AG09319 (cell line): ENCODE data around the gene GGACT.

Source experiments
- DNase-seq: peaks from one replicate; pipeline ENCODE4 v3.0.0-alpha.2; 2010; ENCODE audit warnings: low read depth; ENCODE audit errors: extremely low read depth
- TF ChIP-seq, protein P1 (sequence below): IDR thresholded peaks from 2 replicates; pipeline ENCODE4 v1.5.1; 2011; ENCODE audit warnings: low read depth, mild to moderate bottlenecking, inconsistent platforms, low read length, moderate library complexity

GGACT gene

DNA sequence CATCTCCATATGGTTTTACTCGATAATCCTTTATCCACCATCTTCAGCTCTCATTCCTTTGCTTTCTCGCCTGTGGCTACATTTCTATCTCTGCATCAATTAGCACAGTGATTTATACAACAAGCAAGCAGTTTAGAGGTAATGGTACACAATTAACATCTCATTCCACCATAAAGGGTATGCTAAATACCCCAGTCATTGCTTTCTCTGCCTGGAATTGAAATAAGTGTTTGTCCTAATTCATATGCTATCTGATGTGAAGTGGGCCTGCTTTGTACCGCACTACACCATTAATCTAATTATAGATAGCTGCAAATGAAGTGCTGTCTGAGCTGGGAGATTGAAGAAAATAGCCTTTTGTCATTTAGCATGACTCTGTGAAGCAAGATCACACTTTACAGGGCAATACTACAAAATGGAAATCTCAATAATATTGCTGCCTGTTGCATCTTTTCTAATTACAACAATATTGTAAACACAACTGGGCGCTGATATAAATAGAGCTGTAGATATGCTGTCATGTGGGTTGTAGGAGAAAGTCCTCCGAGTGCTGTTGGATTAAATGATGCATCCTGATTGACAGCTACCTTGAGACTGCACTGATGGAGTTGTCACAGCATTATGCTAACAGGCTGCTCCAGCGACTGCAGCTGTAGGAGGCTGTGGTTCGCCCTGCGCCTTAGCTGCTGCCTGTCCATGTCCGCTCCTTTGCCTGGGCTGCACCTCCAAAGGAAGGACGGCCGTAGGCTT lies 78.2 kb downstream of the GGACT start:
- TF ChIP-seq, protein P1, sequence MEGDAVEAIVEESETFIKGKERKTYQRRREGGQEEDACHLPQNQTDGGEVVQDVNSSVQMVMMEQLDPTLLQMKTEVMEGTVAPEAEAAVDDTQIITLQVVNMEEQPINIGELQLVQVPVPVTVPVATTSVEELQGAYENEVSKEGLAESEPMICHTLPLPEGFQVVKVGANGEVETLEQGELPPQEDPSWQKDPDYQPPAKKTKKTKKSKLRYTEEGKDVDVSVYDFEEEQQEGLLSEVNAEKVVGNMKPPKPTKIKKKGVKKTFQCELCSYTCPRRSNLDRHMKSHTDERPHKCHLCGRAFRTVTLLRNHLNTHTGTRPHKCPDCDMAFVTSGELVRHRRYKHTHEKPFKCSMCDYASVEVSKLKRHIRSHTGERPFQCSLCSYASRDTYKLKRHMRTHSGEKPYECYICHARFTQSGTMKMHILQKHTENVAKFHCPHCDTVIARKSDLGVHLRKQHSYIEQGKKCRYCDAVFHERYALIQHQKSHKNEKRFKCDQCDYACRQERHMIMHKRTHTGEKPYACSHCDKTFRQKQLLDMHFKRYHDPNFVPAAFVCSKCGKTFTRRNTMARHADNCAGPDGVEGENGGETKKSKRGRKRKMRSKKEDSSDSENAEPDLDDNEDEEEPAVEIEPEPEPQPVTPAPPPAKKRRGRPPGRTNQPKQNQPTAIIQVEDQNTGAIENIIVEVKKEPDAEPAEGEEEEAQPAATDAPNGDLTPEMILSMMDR = no peak
- no peak for DNase-seq

DNA sequence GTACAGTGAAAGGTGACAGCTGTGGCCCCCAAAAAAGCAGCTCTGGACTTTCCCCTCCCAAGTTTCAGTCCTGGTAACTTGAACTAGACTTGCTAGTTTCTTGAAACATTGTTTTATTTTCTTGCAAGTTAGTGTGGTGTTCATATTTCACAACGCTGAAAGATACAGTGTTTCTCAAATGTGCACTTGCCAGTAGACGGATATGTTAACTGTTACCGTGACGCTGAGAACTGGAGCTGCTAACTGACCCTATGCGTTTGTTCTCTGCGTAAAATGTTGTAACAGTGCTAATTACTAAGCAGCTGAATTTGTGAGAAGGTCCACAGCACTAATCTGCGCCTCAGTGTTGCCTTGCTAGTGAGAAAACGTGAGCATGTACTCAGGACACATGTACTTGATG lies 79.6 kb downstream of the GGACT start:
- TF ChIP-seq, protein P1 = no peak
- no peak for DNase-seq

- TF ChIP-seq, protein P1 = no peak
- no peak for DNase-seq
These were observed 80.1 kb downstream of the GGACT start for GRCh38 chr13:100508455-100508854.

DNA sequence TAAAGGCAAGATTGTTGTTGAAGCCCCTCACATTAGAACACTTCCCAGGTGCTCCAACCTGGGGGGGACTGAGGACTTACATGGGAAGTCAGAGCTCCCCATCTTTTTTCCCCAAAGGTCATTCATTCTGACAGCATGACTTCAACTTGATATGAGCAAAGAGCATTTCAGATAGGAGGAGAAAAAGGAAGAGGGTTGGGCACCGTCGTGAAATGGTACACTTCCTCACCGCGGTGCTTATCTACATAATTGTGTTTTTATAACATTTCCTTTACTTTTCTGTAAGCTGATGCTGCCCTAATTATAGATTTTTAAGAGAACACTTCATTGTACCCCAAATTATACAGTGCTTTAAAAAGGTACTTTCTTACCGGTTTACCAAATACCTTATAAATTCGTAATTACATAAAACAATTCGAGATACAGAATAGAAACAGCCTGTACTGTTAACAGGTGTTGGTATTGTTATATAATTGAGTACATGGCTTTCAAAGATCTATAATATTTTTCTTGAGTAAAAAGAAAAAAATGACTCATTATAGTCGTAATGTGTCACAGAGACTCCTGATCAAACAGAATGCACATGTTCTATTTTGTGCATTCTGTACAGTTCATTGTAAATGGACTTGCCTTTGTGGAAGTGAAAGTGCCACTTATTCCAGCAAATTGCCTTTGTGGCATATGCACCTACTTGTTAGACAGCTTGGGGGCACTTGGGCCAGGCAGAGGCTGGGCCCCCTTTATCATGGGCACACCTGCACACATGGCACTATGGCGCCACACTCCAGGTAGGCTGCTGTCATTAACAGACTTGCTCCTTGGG lies 81.8 kb downstream of the GGACT start:
- no peak for DNase-seq
- TF ChIP-seq, protein P1 = no peak

DNA sequence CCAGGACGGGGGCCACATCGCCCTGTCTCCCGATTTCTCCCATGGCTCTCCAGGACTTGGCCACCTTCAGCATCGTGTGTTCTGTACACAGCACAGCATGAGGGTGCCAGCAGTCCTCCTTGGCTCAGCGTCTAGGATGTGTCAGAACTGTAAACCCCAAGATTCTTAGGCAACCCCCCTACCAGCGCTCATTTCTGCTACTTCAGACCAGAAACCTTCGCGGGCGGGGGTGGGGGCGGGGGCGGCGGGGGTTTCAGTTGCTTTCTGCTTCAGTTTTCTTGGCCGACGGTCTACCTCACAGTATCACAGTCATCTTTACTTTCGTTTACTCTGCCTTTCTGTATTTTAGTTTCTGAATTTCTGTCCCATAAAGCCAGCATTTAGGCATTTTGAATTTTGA lies 82.4 kb downstream of the GGACT start:
- TF ChIP-seq, protein P1 = no peak
- DNase-seq = no peak

GRCh38 chr13:100503622-100504021 lies 85.0 kb downstream of the GGACT start:
- TF ChIP-seq, protein P1 = no peak
- no peak for DNase-seq

- DNase-seq = no peak
- TF ChIP-seq, protein P1 = no peak
These were observed 86.1 kb downstream of the GGACT start for GRCh38 chr13:100502446-100502845.
